ENCODE data around the gene GRIPAP1. TPM values are rescaled to one million over a fixed set of nuclear protein-coding genes. Genes with fewer than 3 reads are reported as not detected.

GRIPAP1 gene
- total and polyA plus RNA-seq, 2 donors (not counting 3 experiments of a cell fraction or from before 2014, with no cell fraction given) = 25.3 to 49.4 TPM

DNA sequence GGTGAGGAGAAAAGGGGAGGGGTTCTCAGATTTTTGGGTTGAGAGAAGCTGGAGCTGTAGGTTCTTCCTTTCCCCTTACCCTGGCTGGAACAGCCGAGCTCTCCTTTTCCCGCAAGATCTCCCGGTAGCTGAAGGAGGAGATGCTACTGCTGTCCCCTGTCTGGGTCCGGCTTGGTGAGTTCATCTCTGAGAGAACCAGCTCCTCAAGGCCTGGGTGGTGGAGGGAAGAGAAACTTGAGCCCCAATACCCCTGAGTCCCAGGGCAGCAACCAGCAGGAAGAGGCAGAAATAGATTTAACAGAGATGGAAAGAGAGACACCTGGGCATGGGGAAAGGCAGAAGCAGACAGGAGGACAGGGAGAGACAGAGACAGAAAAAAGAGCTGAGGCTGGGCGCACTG, 23.8 kb downstream of the GRIPAP1 start:
- Histone ChIP-seq H3K27ac (ENCODE audit: insufficient read depth, low read depth, low read length) (no peak overlapping the region), H3K79me2 (ENCODE audit: control insufficient read depth, insufficient read depth, low read length) (no peaks in the 10 kb centered on the region), H3K4me1 (ENCODE audit: control insufficient read depth, extremely low read depth, insufficient read depth, low read length) (no peaks in the 10 kb centered on the region), H3K27me3 (ENCODE audit: control insufficient read depth in 2 of 2, insufficient read depth in 2 of 2, low read length in 2 of 2) (no peaks in the 10 kb centered on the region), H3K9me3 (replicated peaks; ENCODE audit: control insufficient read depth, insufficient read depth, low read length) (no peaks in the 10 kb centered on the region), H3K9ac (replicated peaks; ENCODE audit: extremely low read depth, insufficient read depth, low read length) (no peak overlapping the region), H4K20me1 (replicated peaks; ENCODE audit: control insufficient read depth, extremely low read depth, insufficient read depth, low read length) (no peaks in the 10 kb centered on the region), H3K4me3 (replicated peaks in 1 of 3; ENCODE audit: insufficient read depth in 1 of 3, low read depth in 1 of 3, low read length in 3 of 3) (no peak overlapping the region), H3K9me1 (replicated peaks; ENCODE audit: control insufficient read depth, extremely low read depth, insufficient read depth, low read length) (no peaks in the 10 kb centered on the region), H3K36me3 (ENCODE audit: control insufficient read depth in 2 of 2, extremely low read depth in 1 of 2, insufficient read depth in 2 of 2, low read length in 2 of 2) (peaks cover 4 to 34% of the 10 kb centered on the region in 2 experiments), H2AFZ (ENCODE audit: low read depth, low read length) (no peak overlapping the region), H3K4me2 (ENCODE audit: insufficient read depth, low read length) (no peak overlapping the region)
- TF ChIP-seq POLR2A (IDR thresholded peaks at IDR 0.05; ENCODE audit: low read depth, low read length) (no peak), MYC (IDR thresholded peaks at IDR 0.05; ENCODE audit: low read depth, low read length) (no peak), GATA2 (IDR thresholded peaks at IDR 0.05; ENCODE audit: insufficient read depth, insufficient read length, low read depth, low read length) (no peak), JUN (IDR thresholded peaks at IDR 0.05; ENCODE audit: borderline replicate concordance, insufficient read depth, insufficient read length, low read depth) (no peak), POLR2AphosphoS5 (IDR thresholded peaks at IDR 0.05; ENCODE audit: insufficient read depth, low read depth, low read length) (no peak), FOS (IDR thresholded peaks at IDR 0.05; ENCODE audit: borderline replicate concordance, insufficient read depth, low read length) (no peak), EZH2 (IDR thresholded peaks at IDR 0.05; ENCODE audit: borderline replicate concordance, low read depth, low read length, severe bottlenecking) (no peak)
- TF ChIP-seq, protein P1, sequence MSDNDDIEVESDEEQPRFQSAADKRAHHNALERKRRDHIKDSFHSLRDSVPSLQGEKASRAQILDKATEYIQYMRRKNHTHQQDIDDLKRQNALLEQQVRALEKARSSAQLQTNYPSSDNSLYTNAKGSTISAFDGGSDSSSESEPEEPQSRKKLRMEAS (IDR thresholded peaks at IDR 0.05; ENCODE audit: insufficient read depth, insufficient read length) = no peak
- TF ChIP-seq, protein P2, sequence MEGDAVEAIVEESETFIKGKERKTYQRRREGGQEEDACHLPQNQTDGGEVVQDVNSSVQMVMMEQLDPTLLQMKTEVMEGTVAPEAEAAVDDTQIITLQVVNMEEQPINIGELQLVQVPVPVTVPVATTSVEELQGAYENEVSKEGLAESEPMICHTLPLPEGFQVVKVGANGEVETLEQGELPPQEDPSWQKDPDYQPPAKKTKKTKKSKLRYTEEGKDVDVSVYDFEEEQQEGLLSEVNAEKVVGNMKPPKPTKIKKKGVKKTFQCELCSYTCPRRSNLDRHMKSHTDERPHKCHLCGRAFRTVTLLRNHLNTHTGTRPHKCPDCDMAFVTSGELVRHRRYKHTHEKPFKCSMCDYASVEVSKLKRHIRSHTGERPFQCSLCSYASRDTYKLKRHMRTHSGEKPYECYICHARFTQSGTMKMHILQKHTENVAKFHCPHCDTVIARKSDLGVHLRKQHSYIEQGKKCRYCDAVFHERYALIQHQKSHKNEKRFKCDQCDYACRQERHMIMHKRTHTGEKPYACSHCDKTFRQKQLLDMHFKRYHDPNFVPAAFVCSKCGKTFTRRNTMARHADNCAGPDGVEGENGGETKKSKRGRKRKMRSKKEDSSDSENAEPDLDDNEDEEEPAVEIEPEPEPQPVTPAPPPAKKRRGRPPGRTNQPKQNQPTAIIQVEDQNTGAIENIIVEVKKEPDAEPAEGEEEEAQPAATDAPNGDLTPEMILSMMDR (IDR thresholded peaks at IDR 0.05; ENCODE audit: extremely low read depth in 1 of 2, insufficient read depth in 1 of 2, low read depth in 1 of 2, low read length in 2 of 2) = no peak
- no peak for FAIRE-seq
- ChIA-PET CTCF (no interaction called here), POLR2A (no interaction called here)
- intact Hi-C loops (cut with micrococcal nuclease) (no loop called here), dilution Hi-C loops (cut with MboI; ENCODE audit: extremely low pct_ligation_motif_present, low sequenced_read_pairs) (no loop called here)
- no TSS peak for BruUV-seq (replicated peaks)
- no peak for DNase-seq (ENCODE audit: low read depth, low spot score)

All from endothelial cell of umbilical vein (primary cell).